Smooth muscle cell (in vitro differentiated cells): ENCODE data around the gene CTNNBIP1. TPM values are rescaled to one million over a fixed set of nuclear protein-coding genes. Genes with fewer than 3 reads are reported as not detected.

Source experiments
- DNase-seq: peaks from one replicate; lab custom pipeline; 2025; ENCODE audit not compliant: unreplicated experiment; lab: John Stamatoyannopoulos, UW
- H2AFZ ChIP-seq: fragments of 200-600 bp; sonication (generic); 2 replicates; pipeline ENCODE4 v1.6.0; 2016; ENCODE audit warnings: antibody characterized with exemption, low read depth, mild to moderate bottlenecking
- H3F3A ChIP-seq: fragments of 200-600 bp; sonication (generic); 2 replicates; pipeline ENCODE4 v1.6.0; 2017; ENCODE audit warnings: antibody characterized with exemption, low read depth
- H3K27ac ChIP-seq: fragments of 200-600 bp; sonication (generic); 2 replicates; pipeline ENCODE4 v1.5.1; 2016; ENCODE audit warnings: low read depth, mild to moderate bottlenecking
- H3K27me3 ChIP-seq: fragments of 200-600 bp; sonication (generic); 2 replicates; pipeline ENCODE4 v1.6.1; 2016; ENCODE audit warnings: low read depth, mild to moderate bottlenecking
- H3K36me3 ChIP-seq: fragments of 200-600 bp; sonication (generic); 2 replicates; pipeline ENCODE4 v1.5.1; 2016; ENCODE audit warnings: low read depth
- H3K4me1 ChIP-seq: fragments of 200-600 bp; sonication (generic); 2 replicates; pipeline ENCODE4 v1.5.1; 2016; ENCODE audit warnings: low read depth
- H3K4me2 ChIP-seq: fragments of 200-600 bp; sonication (generic); 2 replicates; pipeline ENCODE4 v1.6.0; 2016; ENCODE audit warnings: mild to moderate bottlenecking
- H3K4me3 ChIP-seq: fragments of 200-600 bp; sonication (generic); 2 replicates; pipeline ENCODE4 v1.5.1; 2016; ENCODE audit warnings: mild to moderate bottlenecking
- H3K79me2 ChIP-seq: fragments of 200-600 bp; sonication (generic); 2 replicates; pipeline ENCODE4 v1.6.0; 2016; ENCODE audit warnings: low read depth, mild to moderate bottlenecking
- H3K9ac ChIP-seq: fragments of 200-600 bp; sonication (generic); 2 replicates; pipeline ENCODE4 v1.6.0; 2016; ENCODE audit warnings: low read depth
- H3K9me3 ChIP-seq: fragments of 200-600 bp; sonication (generic); replicated peaks from 2 replicates; pipeline ENCODE4 v1.5.1; 2016; ENCODE audit warnings: low read depth
- H4K20me1 ChIP-seq: fragments of 200-600 bp; sonication (generic); 2 replicates; pipeline ENCODE4 v1.6.0; 2016; ENCODE audit warnings: low read depth
- WGBS: methylation state at CpG from one replicate; pipeline ENCODE4 v1.1.7; 2016; ENCODE audit warnings: low lambda C conversion rate; 5-methylcytosine and 5-hydroxymethylcytosine counted together
- polyA plus RNA-seq: library from polyadenylated mRNA; unstranded; fragments of >200 nt; fragmentation: Nextera tagmentation; extraction: Ambion mirVana; gene quantifications from 2 replicates; pipeline ENCODE4 v1.2.1, GENCODE V29; 2016
- total RNA-seq: library from RNA; depleted of rRNA; stranded (reverse); fragments of >200 nt; gene quantifications from 2 replicates; pipeline ENCODE4 v1.2.3, GENCODE V29; 2014
- TF ChIP-seq, protein P1 (sequence below): fragments of 200-600 bp; sonication (generic); IDR thresholded peaks from 2 replicates; pipeline ENCODE4 v1.5.1; 2017; ENCODE audit warnings: borderline replicate concordance, mild to moderate bottlenecking, antibody characterized with exemption; ENCODE audit not compliant: insufficient read depth, poor library complexity, severe bottlenecking

The CTNNBIP1 gene
- total and polyA plus RNA-seq, 2 experiments from 2014 or later: 27.7 to 55.1 TPM

DNA sequence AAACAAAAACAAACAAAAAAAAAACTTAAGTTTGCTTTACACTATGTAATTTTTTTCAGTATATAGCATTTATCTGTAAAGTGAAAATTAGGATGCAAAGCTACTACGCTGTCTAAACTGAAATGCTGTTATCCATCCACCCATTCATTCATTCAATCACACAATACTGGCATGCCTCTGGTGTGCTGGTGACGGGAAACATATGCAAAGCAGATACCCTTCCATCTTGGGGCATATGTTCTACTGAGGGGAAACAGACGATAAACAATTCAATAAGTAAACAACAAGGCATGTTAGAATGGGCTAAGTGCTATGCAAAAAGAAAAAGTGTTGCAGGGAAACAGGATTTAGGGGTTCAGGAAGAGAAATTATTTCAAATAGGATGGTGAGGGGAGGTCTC lies 89.5 kb downstream of the CTNNBIP1 start:
- WGBS: 83% methylated on average over 3 of the region's 3 CpGs
- peaks cover 76% of the 10 kb centered on the region for H4K20me1 ChIP-seq
- H3K27ac ChIP-seq: no peak overlapping the region
- H3K36me3 ChIP-seq: no peaks in the 10 kb centered on the region
- TF ChIP-seq, protein P1, sequence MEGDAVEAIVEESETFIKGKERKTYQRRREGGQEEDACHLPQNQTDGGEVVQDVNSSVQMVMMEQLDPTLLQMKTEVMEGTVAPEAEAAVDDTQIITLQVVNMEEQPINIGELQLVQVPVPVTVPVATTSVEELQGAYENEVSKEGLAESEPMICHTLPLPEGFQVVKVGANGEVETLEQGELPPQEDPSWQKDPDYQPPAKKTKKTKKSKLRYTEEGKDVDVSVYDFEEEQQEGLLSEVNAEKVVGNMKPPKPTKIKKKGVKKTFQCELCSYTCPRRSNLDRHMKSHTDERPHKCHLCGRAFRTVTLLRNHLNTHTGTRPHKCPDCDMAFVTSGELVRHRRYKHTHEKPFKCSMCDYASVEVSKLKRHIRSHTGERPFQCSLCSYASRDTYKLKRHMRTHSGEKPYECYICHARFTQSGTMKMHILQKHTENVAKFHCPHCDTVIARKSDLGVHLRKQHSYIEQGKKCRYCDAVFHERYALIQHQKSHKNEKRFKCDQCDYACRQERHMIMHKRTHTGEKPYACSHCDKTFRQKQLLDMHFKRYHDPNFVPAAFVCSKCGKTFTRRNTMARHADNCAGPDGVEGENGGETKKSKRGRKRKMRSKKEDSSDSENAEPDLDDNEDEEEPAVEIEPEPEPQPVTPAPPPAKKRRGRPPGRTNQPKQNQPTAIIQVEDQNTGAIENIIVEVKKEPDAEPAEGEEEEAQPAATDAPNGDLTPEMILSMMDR: no peak
- H3K9me3 ChIP-seq: no peaks in the 10 kb centered on the region
- no peaks in the 10 kb centered on the region for H3K27me3 ChIP-seq
- H3K4me3 ChIP-seq: no peak overlapping the region
- no peak overlapping the region for H3K9ac ChIP-seq
- peaks cover 23% of the 10 kb centered on the region for H3F3A ChIP-seq
- peaks cover 66% of the 10 kb centered on the region for H3K79me2 ChIP-seq
- no peak overlapping the region for H2AFZ ChIP-seq
- no peak overlapping the region for H3K4me2 ChIP-seq
- no peak for DNase-seq
- peaks cover 30% of the 10 kb centered on the region for H3K4me1 ChIP-seq

DNA sequence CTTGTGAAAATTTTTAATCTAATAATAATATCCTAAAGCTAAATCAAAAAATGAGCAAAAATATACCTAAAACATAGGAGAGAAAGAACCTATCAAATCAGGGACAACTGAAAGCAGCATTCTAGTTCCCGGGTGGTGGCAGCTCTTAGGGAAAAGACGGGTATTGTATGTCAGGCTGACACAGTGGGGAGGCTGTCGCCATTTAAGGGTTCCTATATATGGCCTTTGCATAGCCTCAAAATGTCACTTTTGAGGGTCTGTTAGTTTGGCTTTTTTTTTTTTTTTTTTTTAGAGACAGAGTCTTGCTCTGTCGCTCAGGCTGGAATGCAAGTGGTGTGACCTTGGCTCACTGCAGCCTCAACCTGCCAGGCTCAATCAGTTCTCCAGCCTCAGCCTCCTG lies 92.3 kb downstream of the CTNNBIP1 start:
- no peak overlapping the region for H3K9ac ChIP-seq
- no peaks in the 10 kb centered on the region for H3K9me3 ChIP-seq
- H3K79me2 ChIP-seq: peaks cover 94% of the 10 kb centered on the region
- H3K27ac ChIP-seq: no peak overlapping the region
- TF ChIP-seq, protein P1: no peak
- DNase-seq: no peak
- peaks cover 6% of the 10 kb centered on the region for H3F3A ChIP-seq
- H3K27me3 ChIP-seq: no peaks in the 10 kb centered on the region
- H3K4me2 ChIP-seq: no peak overlapping the region
- H3K36me3 ChIP-seq: no peaks in the 10 kb centered on the region
- H2AFZ ChIP-seq: no peak overlapping the region
- H3K4me3 ChIP-seq: no peak overlapping the region
- peaks cover 20% of the 10 kb centered on the region for H3K4me1 ChIP-seq
- peaks cover 99% of the 10 kb centered on the region for H4K20me1 ChIP-seq
- 99% methylated on average over 4 of the region's 4 CpGs for WGBS

GRCh38 chr1:9816199-9816598 lies 93.9 kb downstream of the CTNNBIP1 start:
- H4K20me1 ChIP-seq: peaks cover 99% of the 10 kb centered on the region
- no peaks in the 10 kb centered on the region for H3K36me3 ChIP-seq
- H3K4me3 ChIP-seq: no peak overlapping the region
- H3K9me3 ChIP-seq: no peaks in the 10 kb centered on the region
- peaks cover 5% of the 10 kb centered on the region for H3K4me1 ChIP-seq
- WGBS: 90% methylated on average over 1 of the region's 1 CpG
- TF ChIP-seq, protein P1: no peak
- no peak overlapping the region for H2AFZ ChIP-seq
- peaks cover 90% of the 10 kb centered on the region for H3K79me2 ChIP-seq
- H3K4me2 ChIP-seq: no peak overlapping the region
- H3K27me3 ChIP-seq: no peaks in the 10 kb centered on the region
- no peak for DNase-seq
- no peak overlapping the region for H3K27ac ChIP-seq
- H3K9ac ChIP-seq: no peak overlapping the region
- no peaks in the 10 kb centered on the region for H3F3A ChIP-seq

DNA sequence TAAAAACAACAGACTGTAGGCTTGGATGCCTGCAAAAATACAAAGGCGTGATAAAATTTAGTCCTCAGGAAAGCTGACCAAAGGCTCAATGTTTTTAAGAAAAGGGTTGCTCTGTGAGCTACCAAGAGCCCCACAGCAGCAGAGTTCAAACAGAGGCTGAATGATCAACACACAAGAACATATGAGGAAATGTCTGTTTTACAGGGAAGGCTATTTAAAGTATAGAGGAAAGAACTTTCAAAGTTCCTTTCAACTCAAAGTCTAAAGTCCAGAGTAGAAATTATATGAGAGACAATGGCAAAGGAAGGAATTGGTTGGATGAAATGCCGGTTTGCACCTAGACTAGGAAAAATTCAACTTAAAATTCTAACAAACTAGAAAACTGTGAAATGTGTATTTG lies 94.9 kb downstream of the CTNNBIP1 start:
- peaks cover 90% of the 10 kb centered on the region for H3K79me2 ChIP-seq
- H3K36me3 ChIP-seq: no peaks in the 10 kb centered on the region
- peaks cover 5% of the 10 kb centered on the region for H3K4me1 ChIP-seq
- TF ChIP-seq, protein P1: no peak
- H3K9me3 ChIP-seq: no peaks in the 10 kb centered on the region
- no peak overlapping the region for H3K4me3 ChIP-seq
- peaks cover 99% of the 10 kb centered on the region for H4K20me1 ChIP-seq
- H3K27ac ChIP-seq: no peak overlapping the region
- no peaks in the 10 kb centered on the region for H3K27me3 ChIP-seq
- no peak overlapping the region for H2AFZ ChIP-seq
- no peaks in the 10 kb centered on the region for H3F3A ChIP-seq
- DNase-seq: no peak
- 93% methylated on average over 2 of the region's 2 CpGs for WGBS
- no peak overlapping the region for H3K9ac ChIP-seq
- H3K4me2 ChIP-seq: no peak overlapping the region
